CD4-positive, alpha-beta T cell treated with Interleukin-21 for 1 hour (primary cell): ENCODE measurements around the gene SUPT20H.

ENCODE experiments used
- DNase-seq: peaks from one replicate; pipeline ENCODE4 v3.0.0-alpha.2; 2020

The SUPT20H gene

DNA sequence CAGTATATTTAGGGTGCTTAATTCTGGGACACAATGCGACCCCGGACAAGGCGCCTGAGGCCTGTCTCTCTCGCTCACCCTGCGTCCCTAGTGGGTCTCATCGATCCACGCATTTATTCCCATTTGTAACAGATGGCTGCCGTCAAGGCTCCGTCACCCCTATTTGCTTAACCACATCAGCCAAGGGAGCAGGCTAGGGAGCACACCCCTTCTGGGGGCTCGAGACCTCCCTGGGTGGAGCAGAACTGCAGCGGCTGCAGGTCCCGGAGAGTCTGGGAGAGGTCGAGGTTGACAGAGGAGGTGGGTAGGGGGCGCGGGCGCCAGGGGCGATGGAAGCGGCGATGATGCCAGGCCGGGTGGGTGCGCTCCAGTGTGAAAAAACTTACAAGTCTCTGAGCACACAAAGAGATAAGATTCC, 60.9 kb downstream of the SUPT20H start:
- DNase-seq: peak; percentile 10

DNA sequence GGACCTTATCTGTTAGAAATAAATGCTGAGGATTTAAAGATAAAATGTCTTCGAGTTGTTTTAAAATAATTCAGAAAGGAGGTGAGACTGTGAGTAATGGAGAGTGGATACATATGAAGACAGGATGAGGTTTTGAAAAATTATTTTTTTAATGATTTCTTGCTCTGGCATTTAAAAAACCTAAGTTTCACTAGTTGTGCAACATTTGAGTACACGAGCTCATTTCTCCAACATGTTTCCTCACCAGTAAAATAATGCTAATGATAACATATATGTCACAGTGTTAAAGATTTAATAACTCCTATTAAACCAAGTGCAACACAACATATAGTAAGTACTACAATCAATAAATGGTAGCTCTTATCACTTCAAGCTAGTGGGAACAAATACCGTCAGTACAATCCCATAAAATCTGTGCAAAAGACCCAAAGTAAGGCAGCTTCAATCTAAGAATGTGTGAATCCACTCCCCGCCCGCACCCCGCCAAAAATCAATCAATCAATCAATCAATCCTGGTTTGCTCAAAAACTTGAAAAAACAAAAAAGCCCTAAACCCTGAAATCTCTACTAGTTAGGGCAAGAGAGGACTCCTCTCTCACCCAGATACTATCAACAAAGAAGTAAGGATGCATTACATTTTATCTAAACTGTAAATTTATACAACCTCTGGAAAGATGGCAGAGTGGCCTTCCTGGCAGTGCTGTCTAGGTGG, 61.6 kb downstream of the SUPT20H start:
- DNase-seq: no peak

DNA sequence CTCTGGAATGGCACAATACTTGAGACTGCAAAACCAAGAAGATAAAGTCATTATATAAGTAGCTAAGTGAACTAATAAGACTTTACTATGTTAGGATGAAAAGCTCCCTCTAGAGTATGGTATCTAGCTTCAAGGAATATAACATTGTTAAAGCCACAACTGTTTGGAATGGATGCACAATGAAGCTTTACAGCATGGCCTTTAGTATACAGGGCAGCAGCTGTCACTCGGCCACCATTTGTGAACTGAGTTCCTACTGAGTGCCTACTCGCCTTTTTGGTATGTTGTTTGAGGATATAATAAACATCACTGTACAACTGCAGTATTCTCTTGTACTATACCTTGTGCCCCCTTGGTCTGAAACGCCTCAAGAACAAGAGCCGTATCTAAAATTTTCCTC, 67.1 kb downstream of the SUPT20H start:
- DNase-seq: no peak

DNA sequence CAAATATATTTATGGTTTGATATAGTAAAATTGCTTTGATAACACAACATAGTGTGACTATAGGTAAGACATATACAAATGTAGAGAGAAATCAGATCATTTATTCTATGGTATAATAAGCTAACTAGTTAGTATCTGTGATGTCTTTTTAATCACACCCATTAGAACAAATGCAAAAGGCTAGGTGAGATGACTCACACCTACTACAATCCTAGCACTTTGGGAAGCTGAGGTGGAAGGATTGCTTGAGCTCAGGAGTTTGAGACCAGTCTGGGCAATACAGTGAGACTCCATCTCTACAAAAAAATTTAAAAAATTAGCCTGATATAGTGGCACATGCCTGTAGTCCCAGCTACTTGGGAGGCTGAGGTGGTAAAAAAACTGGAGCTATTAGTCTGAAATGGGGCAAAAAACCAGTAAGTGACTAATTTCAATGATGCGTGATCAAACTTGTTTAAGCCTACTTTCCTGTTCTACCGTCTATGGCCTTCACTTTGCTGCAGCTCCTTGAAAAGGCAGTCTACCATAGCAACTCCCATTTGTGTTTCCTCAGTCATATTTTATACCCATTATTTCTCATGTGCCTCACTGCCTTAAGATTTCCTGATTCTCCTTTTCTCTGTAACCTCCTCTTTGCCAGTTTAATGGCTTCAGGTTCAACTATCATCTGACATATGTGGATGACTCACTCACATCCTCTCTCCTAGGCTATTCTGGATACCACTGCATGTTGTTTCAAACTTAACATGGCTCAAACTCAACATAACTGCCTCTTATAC, 72.8 kb downstream of the SUPT20H start:
- no peak for DNase-seq

DNA sequence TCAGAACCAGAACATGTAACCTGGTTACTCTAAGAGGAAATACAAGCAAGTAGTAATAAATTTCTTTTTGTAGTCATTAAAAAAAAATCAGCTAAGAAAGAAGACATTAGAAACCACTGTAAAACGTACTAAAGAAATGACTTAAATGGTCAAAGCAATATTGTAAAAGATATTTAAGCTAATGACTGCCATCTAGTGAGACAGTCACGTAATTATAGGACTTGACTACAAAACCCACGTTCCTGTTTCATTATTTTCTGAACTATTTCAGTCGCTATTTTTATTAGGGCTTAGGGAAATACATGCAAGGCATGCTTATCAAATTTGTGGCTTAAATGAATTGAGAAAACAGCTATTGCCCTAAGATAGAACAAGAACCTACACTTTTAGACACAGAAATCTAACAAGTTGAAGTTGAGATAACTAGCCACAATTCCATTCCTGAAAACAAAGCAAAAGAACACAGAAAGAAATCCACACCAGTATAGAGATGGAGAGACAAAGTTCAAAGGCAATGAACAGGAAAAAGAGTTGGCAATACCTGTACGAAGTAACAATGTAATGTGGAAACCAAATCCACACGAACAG, 78.2 kb downstream of the SUPT20H start:
- DNase-seq: peak; percentile 22

- DNase-seq: no peak
Measured at GRCh38 chr13:36979361-36980050, 80.0 kb downstream of the SUPT20H start.

- no peak for DNase-seq
Measured at GRCh38 chr13:36975172-36975571, 84.3 kb downstream of the SUPT20H start.

DNA sequence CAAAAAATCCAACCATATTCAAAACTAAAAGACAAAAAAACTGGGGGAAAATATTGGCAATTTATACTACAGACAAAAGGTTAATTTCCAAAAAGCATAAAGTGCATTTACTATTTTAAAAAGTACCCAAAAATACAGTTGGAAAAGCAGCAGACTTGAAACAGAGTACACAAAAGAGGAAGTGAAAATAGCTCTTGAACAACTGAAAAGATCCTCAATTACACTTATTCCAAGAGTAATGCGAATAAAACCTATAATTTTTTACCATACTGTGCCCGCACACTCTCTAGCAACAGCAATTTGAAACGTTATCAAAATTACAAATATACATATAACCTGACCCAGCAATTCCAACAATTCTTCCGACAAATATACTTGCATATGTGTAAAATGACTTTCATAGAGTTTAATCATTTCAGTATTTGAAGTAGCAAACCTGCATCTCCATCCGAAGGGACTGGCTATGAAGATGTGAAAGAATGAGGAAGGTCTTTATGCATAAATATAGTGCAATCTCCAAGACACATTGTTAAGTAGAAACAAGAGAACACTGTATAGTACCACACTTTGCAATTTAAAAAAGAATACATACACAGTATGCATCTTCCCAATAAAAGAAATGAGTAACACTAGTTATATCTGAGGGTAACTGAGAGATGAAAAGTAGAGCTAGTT, 85.7 kb downstream of the SUPT20H start:
- DNase-seq: no peak

- DNase-seq: no peak
Measured at GRCh38 chr13:36973009-36973408, 86.5 kb downstream of the SUPT20H start.

GRCh38 chr13:36966404-36966803, 93.1 kb downstream of the SUPT20H start:
- DNase-seq: no peak

DNA sequence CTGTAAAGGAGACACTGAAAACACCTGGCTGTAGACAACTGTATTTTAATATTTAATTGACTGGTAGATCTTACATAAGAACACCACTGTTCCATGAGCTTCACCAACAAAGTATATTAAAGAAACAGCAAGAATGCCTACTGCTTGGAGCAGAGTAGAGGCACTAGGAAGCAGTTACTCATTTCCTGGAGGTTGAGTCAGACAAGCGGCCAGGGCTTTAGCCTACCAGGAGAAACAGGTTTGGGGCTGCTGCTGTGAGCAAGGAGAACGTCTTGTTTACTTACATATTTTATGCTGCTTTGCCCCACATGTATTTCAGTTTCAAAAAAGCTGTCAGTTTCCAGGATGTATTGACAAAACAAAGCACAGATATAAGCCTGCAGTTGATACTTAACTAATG, 93.7 kb downstream of the SUPT20H start:
- no peak for DNase-seq

- no peak for DNase-seq
Measured at GRCh38 chr13:36959456-36960116, 99.9 kb downstream of the SUPT20H start.
